ENCODE results near the gene GRIN2A.

Gene GRIN2A

DNA sequence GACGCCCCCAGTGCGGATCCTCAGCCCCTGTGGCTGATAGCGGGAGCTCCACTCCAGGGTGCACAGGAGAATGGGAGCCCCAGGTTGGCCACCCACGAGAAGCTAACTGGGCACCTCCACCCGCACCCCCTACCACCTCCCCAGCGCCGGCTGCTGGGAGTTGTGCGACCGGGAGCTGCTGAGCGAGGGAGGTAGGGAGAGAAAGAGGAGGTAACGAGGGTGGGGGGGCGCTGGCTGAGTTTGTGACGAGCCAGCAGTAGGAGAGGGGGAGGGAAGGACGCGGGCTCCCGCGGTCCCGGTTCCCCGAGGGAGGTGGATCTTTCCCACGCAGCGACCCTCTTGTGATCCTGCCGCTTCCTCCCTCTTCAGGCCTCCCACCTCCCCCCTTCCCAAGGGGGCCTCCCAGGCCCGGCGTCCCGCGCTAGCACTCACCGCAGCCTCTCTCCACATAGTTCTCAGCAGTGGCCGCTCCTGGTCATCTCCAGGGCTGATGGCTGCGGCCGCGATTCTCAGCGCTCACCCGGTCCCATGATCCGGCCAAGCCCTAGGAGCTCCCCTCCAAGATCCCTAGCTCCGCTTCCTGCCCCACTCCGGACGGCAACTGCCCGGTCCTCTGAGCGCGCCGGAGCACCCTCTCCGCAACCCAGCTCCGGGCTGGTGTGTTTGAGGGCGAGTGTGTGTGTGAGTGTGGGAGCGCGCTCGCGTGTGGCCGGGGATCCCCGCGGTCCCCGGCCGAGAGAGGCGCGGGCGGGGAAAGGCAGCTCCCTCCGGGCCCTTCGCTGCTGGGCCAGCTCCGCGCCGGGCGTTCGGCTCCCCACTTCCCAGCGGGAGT is at the start of gene GRIN2A:
Gene GRIN2A (minus strand): TSS at position 207 of the 832 bp plus-strand sequence. CDS start 2,017 bp downstream, outside the sequence.
- no peak for DNase-seq

DNA sequence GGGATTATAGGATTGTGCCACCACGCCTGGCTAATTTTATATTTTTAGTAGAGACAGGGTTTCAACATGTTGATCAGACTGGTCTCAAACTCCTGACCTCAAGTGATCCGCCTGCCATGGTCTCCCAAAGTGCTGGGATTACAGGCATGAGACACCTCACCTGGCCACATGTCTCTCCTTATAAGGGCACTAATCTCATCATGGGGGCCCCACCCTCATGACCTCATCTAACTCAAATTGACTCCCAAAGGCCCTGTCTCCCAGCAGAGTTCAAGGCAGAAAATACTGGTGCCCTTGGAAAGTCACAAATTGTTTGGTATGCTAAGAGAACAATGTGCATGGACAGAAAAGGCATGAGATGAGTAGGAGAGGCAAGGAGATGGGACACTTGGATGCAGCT is 49.3 kb upstream of the GRIN2A start:
- no peak for DNase-seq

GRCh38 chr16:10228779-10229178 is 46.6 kb upstream of the GRIN2A start:
- DNase-seq = no peak

DNA sequence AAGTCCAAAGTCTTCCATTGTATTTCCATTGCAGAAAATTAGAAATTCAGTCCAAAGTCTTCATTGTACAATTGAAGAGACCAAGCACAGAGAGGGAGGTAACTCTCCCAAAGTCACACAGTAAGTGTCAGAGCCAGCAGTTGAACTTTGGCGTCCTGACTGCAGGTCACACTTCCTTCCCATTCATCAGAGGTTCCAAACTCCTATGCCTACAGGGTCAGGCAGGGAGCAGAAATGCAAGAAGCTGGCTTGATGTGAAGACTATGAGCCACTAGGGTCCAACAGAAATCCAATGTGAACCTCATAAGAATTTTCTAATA is 44.7 kb upstream of the GRIN2A start:
- no peak for DNase-seq

GRCh38 chr16:10226141-10226986 is 44.1 kb upstream of the GRIN2A start:
- DNase-seq = no peak

- no peak for DNase-seq
Measured at GRCh38 chr16:10225653-10226052, 43.4 kb upstream of the GRIN2A start.

- DNase-seq = no peak
Measured at GRCh38 chr16:10224850-10225249, 42.6 kb upstream of the GRIN2A start.

DNA sequence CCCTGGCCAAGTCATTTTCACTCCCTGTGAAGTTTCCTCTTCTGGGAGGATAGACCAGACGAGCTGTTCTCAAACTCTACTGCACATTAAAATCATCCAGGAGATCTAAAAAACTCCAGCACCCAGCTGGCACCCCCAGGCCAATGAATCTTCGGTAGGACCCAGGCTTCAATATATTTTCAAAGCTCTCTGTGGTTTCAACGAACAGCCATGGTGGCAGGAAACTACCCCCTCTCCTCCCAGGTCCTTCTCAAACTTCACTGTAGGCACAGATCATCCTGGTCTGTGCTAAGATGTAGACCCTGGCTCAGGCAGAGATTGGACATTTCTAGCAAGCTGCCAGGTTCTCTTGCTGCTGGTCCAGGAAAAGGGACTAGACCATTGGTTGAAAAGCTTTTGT is 38.7 kb upstream of the GRIN2A start:
- DNase-seq = no peak

- DNase-seq = no peak
Measured at GRCh38 chr16:10219742-10220141, 37.5 kb upstream of the GRIN2A start.

DNA sequence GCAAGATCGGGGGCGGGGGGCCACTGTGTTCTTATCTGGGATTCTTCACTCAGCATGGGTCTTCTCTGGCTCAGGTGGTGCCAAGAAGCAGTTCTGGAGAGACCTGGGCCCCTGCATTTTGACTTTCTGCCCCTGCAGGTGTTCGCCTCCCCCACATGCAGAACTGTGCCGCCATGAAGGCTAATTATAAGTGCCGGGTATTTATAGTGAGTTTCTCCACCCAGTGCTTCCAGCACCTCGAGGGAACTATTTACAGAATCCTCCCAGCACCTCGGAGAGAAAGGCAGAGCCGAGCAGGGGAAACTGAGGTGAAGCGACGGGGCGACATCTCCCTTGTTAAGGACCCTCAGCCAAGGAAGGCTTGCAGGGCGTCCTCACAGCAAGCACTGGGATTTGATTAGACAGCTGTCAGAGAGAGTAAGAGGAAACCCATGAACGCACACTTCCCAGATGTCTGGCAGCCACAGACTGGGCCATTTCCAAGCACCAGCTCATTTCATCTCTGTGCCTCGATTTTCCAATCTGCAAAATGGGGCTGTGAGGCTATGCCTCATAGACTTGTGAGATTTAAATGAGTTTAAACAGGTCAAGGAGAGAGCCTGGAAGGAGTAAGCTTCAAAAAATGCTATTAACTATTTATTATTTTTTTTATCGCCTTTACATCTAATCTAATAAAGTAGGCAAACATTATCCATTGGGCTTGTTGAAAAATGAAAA is 36.4 kb upstream of the GRIN2A start:
- DNase-seq = no peak

DNA sequence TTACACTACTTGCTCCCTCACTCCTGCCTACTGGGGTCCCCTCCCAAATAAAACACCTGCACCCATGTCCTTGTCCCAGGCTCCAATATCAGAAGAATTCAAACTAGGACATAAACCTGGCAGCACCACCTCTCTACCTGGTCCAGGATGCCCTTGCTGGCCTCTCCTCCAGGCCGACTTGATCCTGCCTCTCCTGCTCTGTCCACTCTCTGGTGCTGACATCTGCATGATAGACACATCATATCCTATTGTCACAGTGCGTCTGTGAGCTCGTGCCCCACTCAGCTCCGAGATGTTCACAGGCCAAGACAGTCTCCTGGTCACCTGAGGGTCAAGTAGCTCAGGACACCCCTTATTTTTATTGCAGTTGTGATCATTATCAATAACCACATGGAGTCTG is 31.5 kb upstream of the GRIN2A start:
- DNase-seq = no peak

- DNase-seq = no peak
Measured at GRCh38 chr16:10210944-10211343, 28.7 kb upstream of the GRIN2A start.

DNA sequence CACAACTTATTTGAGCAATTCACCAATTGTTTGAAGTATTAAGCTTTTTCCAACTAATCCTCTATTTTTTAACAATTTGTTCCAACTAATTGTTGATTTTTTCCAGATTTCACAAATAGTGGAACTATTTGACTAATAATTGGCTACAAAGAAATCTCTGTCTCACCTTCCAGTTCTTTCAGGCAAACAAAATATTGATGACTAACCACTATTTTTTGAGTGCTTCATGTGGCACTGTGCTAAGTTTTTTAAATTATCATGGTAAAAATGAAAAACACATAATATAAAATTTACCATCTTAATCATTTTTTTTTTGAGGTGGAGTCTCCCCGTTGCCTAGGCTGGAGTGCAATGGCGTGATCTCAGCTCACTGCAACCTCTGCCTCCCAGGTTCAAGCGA is 24.6 kb upstream of the GRIN2A start:
- DNase-seq = no peak

DNA sequence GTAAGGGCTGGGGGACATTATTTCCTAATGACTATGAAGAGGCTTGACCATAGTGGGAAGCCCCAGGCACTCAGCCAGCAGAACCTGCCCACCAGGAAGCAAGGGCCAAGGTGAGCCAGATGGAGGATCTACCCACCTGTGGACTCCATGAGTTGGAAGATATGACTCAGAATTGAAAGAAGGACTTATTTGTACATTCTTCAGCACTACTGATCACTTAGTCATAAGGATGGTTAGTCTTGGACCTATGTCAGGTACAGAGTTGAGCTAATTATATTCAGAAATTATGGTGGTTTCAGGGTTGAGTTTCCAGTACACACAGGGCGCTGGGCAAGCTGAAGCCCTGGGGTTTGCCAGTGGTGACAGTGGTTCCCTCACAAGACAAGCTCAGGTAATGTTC is 24.0 kb upstream of the GRIN2A start:
- no peak for DNase-seq

DNA sequence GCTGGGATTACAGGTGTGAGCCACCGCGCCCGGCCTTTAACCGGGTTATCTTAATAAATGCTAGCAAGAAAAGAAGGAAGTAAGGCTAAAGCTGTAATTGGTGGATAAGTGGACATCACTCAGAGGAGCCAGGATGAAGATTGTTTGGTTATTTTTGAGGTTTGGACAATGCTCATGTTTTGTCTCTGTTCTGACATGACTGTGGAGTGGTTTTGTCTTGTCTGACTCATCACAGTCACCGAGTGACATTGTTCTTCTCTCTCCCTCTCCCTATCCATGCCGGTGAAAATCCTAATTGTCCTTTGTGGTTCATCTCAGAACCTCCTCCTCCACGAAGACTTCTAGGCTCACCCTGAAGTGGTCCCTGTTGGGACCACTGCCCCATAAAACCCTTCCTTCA is 23.5 kb upstream of the GRIN2A start:
- DNase-seq = no peak

DNA sequence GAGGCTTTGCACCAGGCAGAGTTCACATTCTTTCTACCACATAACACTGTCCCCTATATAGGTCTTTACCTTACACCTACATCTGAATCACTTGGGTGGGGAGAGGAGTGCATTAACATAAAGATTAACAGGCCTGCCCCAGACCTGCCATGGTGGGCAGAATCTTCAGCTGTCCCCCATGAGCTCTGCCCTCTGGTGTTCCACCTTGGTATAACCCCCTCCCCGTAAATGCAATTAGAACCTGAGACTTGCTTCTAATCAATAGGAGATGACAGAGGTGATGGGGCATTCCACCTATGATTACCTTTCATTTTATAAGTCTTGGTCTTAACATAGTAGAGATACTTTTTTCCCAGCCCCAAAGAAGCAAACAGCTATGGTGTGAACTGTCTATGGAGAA is 20.4 kb upstream of the GRIN2A start:
- DNase-seq = no peak

- DNase-seq = no peak
Measured at GRCh38 chr16:10200637-10201586, 18.7 kb upstream of the GRIN2A start.

- no peak for DNase-seq
Measured at GRCh38 chr16:10196999-10197398, 14.8 kb upstream of the GRIN2A start.

DNA sequence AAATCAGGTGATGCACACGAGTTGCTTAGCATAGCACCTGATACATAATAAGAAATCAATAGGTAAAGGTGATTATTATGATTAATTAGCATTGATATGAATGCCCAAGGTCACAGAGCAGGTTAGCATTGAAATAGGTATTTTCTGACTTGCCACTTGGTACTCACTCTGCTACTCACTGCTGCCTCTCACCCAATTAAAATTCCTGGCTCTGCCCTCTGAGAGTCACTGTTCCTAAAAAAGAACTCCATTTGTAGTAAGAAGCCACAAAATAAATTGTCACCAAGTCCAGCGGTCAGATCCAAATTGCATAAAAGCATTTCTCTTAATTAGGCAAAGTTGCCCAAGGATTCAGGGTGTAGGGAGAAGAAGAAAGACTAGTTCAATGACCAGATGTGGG is 8.9 kb upstream of the GRIN2A start:
- no peak for DNase-seq

DNA sequence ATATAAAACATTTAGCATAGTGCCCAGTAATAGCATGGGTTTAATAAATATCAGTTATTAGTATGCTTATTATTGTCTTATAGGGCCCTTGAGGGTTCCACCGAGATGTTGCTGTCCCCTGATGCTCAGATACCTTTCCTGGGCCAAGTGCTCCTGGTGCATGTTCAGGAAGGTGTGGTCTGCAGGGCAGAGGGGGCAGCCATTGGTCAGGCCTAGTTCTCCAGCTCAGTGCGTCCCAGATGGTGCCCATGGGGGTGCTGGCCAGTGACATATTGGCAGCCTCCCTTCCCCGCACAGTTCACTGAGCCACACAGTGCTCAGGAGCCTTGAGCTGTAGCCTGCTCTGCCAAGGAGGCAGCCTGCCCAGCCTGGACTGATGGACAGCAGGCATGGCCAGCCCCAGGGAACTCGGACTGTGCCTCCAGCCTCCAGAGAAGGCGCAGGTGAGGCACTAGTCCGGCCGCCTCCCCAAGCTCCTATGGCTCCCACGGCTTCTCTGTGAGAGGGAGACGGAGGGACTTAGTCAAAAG is 7.7 kb upstream of the GRIN2A start:
- no peak for DNase-seq

DNA sequence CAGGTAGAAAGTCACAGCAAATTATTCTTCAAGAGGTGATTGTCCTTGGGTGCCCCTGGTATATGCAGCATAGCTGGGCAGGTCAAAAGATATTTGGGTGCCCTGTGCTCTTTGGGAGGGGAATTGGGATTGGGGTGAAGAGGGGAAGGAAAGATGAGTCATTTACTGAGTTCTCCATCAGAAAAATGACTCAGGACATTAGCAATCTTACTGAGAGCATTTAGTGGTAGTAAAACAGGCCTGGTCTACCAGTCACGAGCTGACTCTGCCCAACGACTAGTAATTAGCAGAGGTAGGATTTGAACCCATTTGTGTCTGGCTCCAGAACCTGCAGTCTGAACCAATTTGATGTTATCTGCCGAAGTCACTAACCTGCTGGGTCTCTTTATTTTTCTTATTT is 6.0 kb upstream of the GRIN2A start:
- DNase-seq = no peak
